ENCODE data around the gene UNK. TPM values are rescaled to one million over a fixed set of nuclear protein-coding genes. Genes with fewer than 3 reads are reported as not detected.
A peak's percentile ranks its signal among the peaks of the same experiment; 100 is the strongest.

UNK gene
- total and polyA plus RNA-seq, 2 of the 13 experiments (the other 11 are each of a cell fraction or from before 2014, with no cell fraction given) = 31.6 to 33.0 TPM

DNA sequence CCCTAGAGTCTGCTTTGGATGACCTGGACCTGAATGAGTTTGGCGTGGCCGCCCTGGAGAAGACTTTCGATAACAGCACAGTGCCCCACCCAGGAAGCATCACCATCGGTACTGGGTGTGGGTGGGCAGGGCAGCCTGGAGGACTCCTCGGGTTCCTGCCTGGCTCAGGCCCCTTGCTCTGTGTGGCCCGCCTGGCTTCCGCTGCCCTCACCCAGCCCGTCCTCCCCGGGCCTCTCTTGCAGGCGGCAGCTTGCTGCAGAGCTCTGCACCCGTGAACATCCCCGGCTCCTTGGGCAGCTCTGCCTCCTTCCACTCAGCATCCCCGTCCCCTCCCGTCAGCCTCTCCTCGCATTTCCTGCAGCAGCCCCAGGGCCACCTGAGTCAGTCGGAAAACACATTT, 35.1 kb downstream of the UNK start:
- WGBS (ENCODE audit: low lambda C conversion rate) = 97% methylated on average over 14 of the region's 16 CpGs
- FAIRE-seq = no peak
- Histone ChIP-seq H3K4me3 (replicated peaks in 1 of 3; ENCODE audit: insufficient read depth in 1 of 3, low read depth in 2 of 3, low read length in 3 of 3) (no peak overlapping the region), H4K20me1 (ENCODE audit: insufficient read depth, low read length) (no peaks in the 10 kb centered on the region), H3K79me2 (ENCODE audit: insufficient read depth, low read length) (no peaks in the 10 kb centered on the region), H3K27ac (ENCODE audit: extremely low read length, insufficient read depth, low read length) (no peak overlapping the region), H2AFZ (ENCODE audit: low read length) (no peak overlapping the region), H3K36me3 (replicated peaks in 1 of 2; ENCODE audit: control insufficient read depth in 1 of 2, insufficient read depth in 2 of 2, low read length in 2 of 2) (peaks cover 51 to 90% of the 10 kb centered on the region in 2 experiments), H3K9me3 (ENCODE audit: low read length) (no peaks in the 10 kb centered on the region), H3K4me2 (ENCODE audit: low read depth, low read length) (no peak overlapping the region), H3K27me3 (ENCODE audit: control insufficient read depth in 1 of 2, insufficient read depth in 2 of 2, low read length in 2 of 2) (no peaks in the 10 kb centered on the region), H3K4me1 (ENCODE audit: insufficient read depth, low read length) (no peaks in the 10 kb centered on the region), H3K9ac (ENCODE audit: insufficient read depth, low read depth, low read length) (no peak overlapping the region)
- in situ Hi-C loops (cut with HindIII; ENCODE audit: extremely low pct_ligation_motif_present, low pct_unique_long_range_greater_than_20kb) = no loop called here
- no peak for DNase-seq (ENCODE audit: low spot score)
- ChIA-PET CTCF (ENCODE audit: low intra/inter-chr PET ratio, low total read pairs) (no interaction called here), POLR2A (no interaction called here)
- intact Hi-C loops (cut with micrococcal nuclease; ENCODE audit: unreplicated experiment) = no loop called here
- no peak for ATAC-seq
- no TSS peak for BruUV-seq (replicated peaks)
- TF ChIP-seq AGO1 (IDR thresholded peaks at IDR 0.05; ENCODE audit: low read depth, low read length, poor library complexity, severe bottlenecking) = peak; percentile 32
- TF ChIP-seq ZNF768 (CRISPR knock-in tag; IDR thresholded peaks at IDR 0.05) = no peak
- no peak for TF ChIP-seq RFXANK (CRISPR knock-in tag; IDR thresholded peaks at IDR 0.05)
- peak; percentile 59 for TF ChIP-seq AGO2 (optimal IDR thresholded peaks at IDR 0.05; ENCODE audit: low read depth, low read length)

DNA sequence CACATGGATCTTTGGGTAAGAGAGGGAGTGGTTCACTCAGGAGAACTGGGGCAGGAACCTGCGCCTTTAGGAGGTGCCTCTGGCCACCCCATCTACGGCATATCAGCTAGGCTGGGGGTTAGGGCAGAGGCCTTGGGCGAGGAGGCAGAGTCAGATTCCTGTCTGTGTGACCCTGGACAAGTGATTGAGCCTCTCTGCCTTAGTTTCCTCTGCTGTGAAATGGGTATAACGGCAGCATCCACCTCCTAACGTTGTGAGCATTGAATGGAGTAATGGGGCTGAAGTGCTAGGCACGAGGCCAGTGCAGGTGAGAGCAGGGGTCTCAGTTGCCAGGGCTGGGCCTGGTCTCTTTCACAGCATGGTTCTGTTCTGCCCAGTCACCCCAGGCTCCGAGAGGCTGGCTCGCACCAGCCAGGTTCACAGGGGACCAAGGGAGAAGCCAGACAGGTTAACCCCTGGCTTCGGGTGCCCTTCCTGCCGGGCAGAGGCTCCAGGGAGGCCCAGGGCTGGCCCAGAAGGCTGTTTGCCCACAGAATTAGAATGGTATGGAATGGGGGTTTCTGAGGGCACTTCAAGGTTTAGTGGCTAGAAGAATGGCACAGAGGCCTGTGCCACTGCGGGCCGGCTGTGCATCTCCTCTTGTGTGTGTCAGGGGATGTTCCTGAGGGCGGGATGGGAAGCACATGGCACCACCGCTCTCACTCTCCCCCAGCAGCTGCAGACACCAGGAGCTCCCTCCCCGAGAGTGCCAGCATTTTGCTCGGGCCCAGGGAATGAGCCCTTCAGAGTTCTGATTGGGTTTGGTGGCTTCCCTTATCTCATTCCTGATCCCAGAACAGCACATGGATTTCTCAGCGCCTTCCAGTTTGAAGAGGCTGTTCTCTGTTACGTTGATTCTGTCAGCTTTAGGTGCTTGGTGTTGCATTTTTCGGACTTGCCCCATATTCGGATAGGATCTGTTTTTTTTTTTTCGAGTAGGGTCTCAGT, 35.8 kb downstream of the UNK start:
- no peak for FAIRE-seq
- no TSS peak for BruUV-seq (replicated peaks)
- TF ChIP-seq RBM22 (optimal IDR thresholded peaks at IDR 0.05; ENCODE audit: low read length) (peak; percentile 25), TRIM24 (CRISPR knock-in tag; IDR thresholded peaks at IDR 0.05) (no peak), JUN (CRISPR knock-in tag; IDR thresholded peaks at IDR 0.05) (no peak), KLF9 (CRISPR knock-in tag; IDR thresholded peaks at IDR 0.05; ENCODE audit: low read depth) (no peak), ZNF766 (CRISPR knock-in tag; IDR thresholded peaks at IDR 0.05; ENCODE audit: borderline replicate concordance) (no peak), ZNF33A (CRISPR knock-in tag; IDR thresholded peaks at IDR 0.05; ENCODE audit: borderline replicate concordance) (no peak), ZNF629 (CRISPR knock-in tag; conservative IDR thresholded peaks at IDR 0.05) (peak; percentile 96), ZNF501 (CRISPR knock-in tag; IDR thresholded peaks at IDR 0.05) (no peak), ZNF841 (CRISPR knock-in tag; IDR thresholded peaks at IDR 0.05; ENCODE audit: borderline replicate concordance) (no peak), CHD4 (IDR thresholded peaks at IDR 0.05; ENCODE audit: borderline replicate concordance, low read length) (peak; percentile 43; the same call in 1 of the 2 replicates), ZNF263 (CRISPR knock-in tag; IDR thresholded peaks at IDR 0.05) (no peak), ZNF780A (CRISPR knock-in tag; IDR thresholded peaks at IDR 0.05) (no peak), ZMYM3 (CRISPR knock-in tag; IDR thresholded peaks at IDR 0.05) (peak; percentile 88)
- TF ChIP-seq, protein P1, sequence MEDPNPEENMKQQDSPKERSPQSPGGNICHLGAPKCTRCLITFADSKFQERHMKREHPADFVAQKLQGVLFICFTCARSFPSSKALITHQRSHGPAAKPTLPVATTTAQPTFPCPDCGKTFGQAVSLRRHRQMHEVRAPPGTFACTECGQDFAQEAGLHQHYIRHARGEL (CRISPR knock-in tag; IDR thresholded peaks at IDR 0.05) = no peak
- TF ChIP-seq, protein P2, sequence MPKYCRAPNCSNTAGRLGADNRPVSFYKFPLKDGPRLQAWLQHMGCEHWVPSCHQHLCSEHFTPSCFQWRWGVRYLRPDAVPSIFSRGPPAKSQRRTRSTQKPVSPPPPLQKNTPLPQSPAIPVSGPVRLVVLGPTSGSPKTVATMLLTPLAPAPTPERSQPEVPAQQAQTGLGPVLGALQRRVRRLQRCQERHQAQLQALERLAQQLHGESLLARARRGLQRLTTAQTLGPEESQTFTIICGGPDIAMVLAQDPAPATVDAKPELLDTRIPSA (CRISPR knock-in tag; IDR thresholded peaks at IDR 0.05; ENCODE audit: borderline replicate concordance) = no peak

More for the DNA sequence above, 35.8 kb downstream of the UNK start:
- ChIA-PET POLR2A (interaction anchor here (0.6 to 3.9 kb wide), 4 partner anchors 24 to 304 kb away, joined by 3 to 24 read pairs (median 6); partner anchors contain the start of gene UNC13D), CTCF (ENCODE audit: low intra/inter-chr PET ratio, low total read pairs) (no interaction called here)
- no peak overlapping the region for H3K27ac ChIP-seq (ENCODE audit: extremely low read length, insufficient read depth, low read length)
- H3K4me2 ChIP-seq (ENCODE audit: low read depth, low read length) = no peak overlapping the region
- ATAC-seq (no peak), DNase-seq (ENCODE audit: low spot score) (no peak)
- no peaks in the 10 kb centered on the region for H3K79me2 ChIP-seq (ENCODE audit: insufficient read depth, low read length)
- in situ Hi-C loops (cut with HindIII; ENCODE audit: extremely low pct_ligation_motif_present, low pct_unique_long_range_greater_than_20kb) = no loop called here
- H3K9ac ChIP-seq (ENCODE audit: insufficient read depth, low read depth, low read length) = no peak overlapping the region
- intact Hi-C loops (cut with micrococcal nuclease; ENCODE audit: unreplicated experiment) = no loop called here
- H2AFZ ChIP-seq (ENCODE audit: low read length) = no peak overlapping the region
- 86% methylated on average over 19 of the region's 21 CpGs for WGBS (ENCODE audit: low lambda C conversion rate)
- no peaks in the 10 kb centered on the region for H4K20me1 ChIP-seq (ENCODE audit: insufficient read depth, low read length)
- H3K4me3 ChIP-seq (replicated peaks in 1 of 3; ENCODE audit: insufficient read depth in 1 of 3, low read depth in 2 of 3, low read length in 3 of 3) = no peak overlapping the region
- no peaks in the 10 kb centered on the region for H3K27me3 ChIP-seq (ENCODE audit: control insufficient read depth in 1 of 2, insufficient read depth in 2 of 2, low read length in 2 of 2)
- H3K9me3 ChIP-seq (ENCODE audit: low read length) = no peaks in the 10 kb centered on the region
- peaks cover 49 to 83% of the 10 kb centered on the region in 2 experiments for H3K36me3 ChIP-seq (replicated peaks in 1 of 2; ENCODE audit: control insufficient read depth in 1 of 2, insufficient read depth in 2 of 2, low read length in 2 of 2)
- H3K4me1 ChIP-seq (ENCODE audit: insufficient read depth, low read length) = no peaks in the 10 kb centered on the region

Data from HepG2 (cell line).